K562 (cell line): Measurements from ENCODE around the gene HAUS5. TPM values are rescaled to one million over a fixed set of nuclear protein-coding genes. Genes with fewer than 3 reads are reported as not detected.

Experiments
- CXXC5 ChIP-seq: fragments of 250-450 bp; sonication (Bioruptor Pico); IDR thresholded peaks from 2 replicates; pipeline ENCODE4 v1.8.0; 2022; ENCODE audit warnings: inconsistent platforms, mild to moderate bottlenecking, moderate library complexity
- ESRRA ChIP-seq: fragments of 450-650 bp; IDR thresholded peaks from 2 replicates; pipeline ENCODE4 v1.6.1; 2014; ENCODE audit warnings: low read depth, mild to moderate bottlenecking, moderate library complexity, borderline replicate concordance
- FOXK1 ChIP-seq: sonication (generic); formaldehyde crosslinking; IDR thresholded peaks from 2 replicates; pipeline ENCODE4 v1.8.0; 2022; ENCODE audit warnings: missing genetic modification reagents, mild to moderate bottlenecking, borderline replicate concordance
- FOXM1 ChIP-seq, 2 experiments: fragments of 450-650 bp in 1 of 2; sonication (generic) in 1 of 2; formaldehyde crosslinking in 1 of 2; IDR thresholded peaks; 2 replicates each; pipeline versions ENCODE4 v1.6.1 to v1.9.0; 2017 to 2022; ENCODE audit warnings: low read depth in 2 of 2, mild to moderate bottlenecking in 2 of 2, missing genetic modification reagents in 1 of 2, moderate library complexity in 1 of 2
- GABPB1 ChIP-seq: sonication (generic); formaldehyde crosslinking; IDR thresholded peaks from 2 replicates; pipeline ENCODE4 v1.8.0; 2022; ENCODE audit warnings: mild to moderate bottlenecking, missing genetic modification reagents
- RFX5 ChIP-seq: IDR thresholded peaks from 2 replicates; pipeline ENCODE4 v1.6.1; 2011; ENCODE audit warnings: low read depth, mild to moderate bottlenecking, improper control_type of control experiment, low read length
- SMARCA4 ChIP-seq: fragments of 450-650 bp; IDR thresholded peaks from 2 replicates; pipeline ENCODE4 v1.6.1; 2016
- TAF9B ChIP-seq: fragments of 450-650 bp; IDR thresholded peaks from 2 replicates; pipeline ENCODE4 v1.6.1; 2018; ENCODE audit warnings: mild to moderate bottlenecking; ENCODE audit not compliant: partially characterized antibody
- TBL1XR1 ChIP-seq, 2 experiments: IDR thresholded peaks; 2 replicates each; pipeline ENCODE4 v1.6.1; 2012; ENCODE audit warnings: improper control_type of control experiment in 2 of 2, low read length in 2 of 2, mild to moderate bottlenecking in 1 of 2
- TGIF2 ChIP-seq: sonication (generic); formaldehyde crosslinking; IDR thresholded peaks from 2 replicates; pipeline ENCODE4 v1.8.1; 2022; ENCODE audit warnings: mild to moderate bottlenecking, missing genetic modification reagents, moderate library complexity
- TOE1 ChIP-seq, 2 experiments: fragments of 450-650 bp in 1 of 2; sonication (generic) in 1 of 2; formaldehyde crosslinking in 1 of 2; IDR thresholded peaks; 2 replicates each; pipeline versions ENCODE4 v1.7.1 to v1.8.0; 2016 to 2022; ENCODE audit warnings: borderline replicate concordance in 2 of 2, mild to moderate bottlenecking in 2 of 2, antibody characterized with exemption in 1 of 2, inconsistent platforms in 1 of 2, low read depth in 1 of 2, missing genetic modification reagents in 1 of 2, moderate library complexity in 1 of 2
- ZBED1 ChIP-seq: IDR thresholded peaks from 2 replicates; pipeline ENCODE4 v1.6.1; 2014
- ZBTB7A ChIP-seq: IDR thresholded peaks from 2 replicates; pipeline ENCODE4 v1.6.1; 2011; ENCODE audit warnings: low read depth, mild to moderate bottlenecking, low read length, moderate library complexity, borderline replicate concordance; ENCODE audit not compliant: control insufficient read depth
- ZFPM2 ChIP-seq: fragments of 250-450 bp; sonication (Bioruptor Pico); IDR thresholded peaks from 2 replicates; pipeline ENCODE4 v1.5.1; 2022; ENCODE audit warnings: mild to moderate bottlenecking
- ZNF134 ChIP-seq: fragments of 250-450 bp; sonication (Bioruptor Pico); conservative IDR thresholded peaks from 2 replicates; pipeline ENCODE4 v1.4.0; 2020
- polyA plus RNA-seq, 8 experiments: library from polyadenylated mRNA; depleted of rRNA in 4 of 8; stranded (reverse) in 5 of 8; unstranded in 3 of 8; fragments of >200 nt; fragmentation: Nextera tagmentation in 2 of 8; fragmentation: Illumina TruSeq in 1 of 8; extraction: Ambion mirVana in 2 of 8; extraction: Trizol in 1 of 8; gene quantifications; 2 replicates each; pipeline versions ENCODE4 v1.2.1 to v1.2.3, GENCODE V29; 2011 to 2014; ENCODE audit warnings: inconsistent platforms in 1 of 8, missing spikeins in 1 of 8
- total RNA-seq, 7 experiments: library from RNA; depleted of rRNA in 6 of 7; stranded (reverse); fragments of >200 nt in 6 of 7; fragmentation: Illumina TruSeq in 2 of 7; extraction: Trizol in 2 of 7; gene quantifications; 2 replicates each; pipeline versions ENCODE4 v1.2.1 to v1.2.3, GENCODE V29; 2011 to 2021; ENCODE audit warnings: low replicate concordance in 1 of 7
- TF ChIP-seq, protein P1 (sequence below): fragments of 450-650 bp; IDR thresholded peaks from 2 replicates; pipeline ENCODE4 v1.7.1; 2018; ENCODE audit warnings: mild to moderate bottlenecking, low read depth; ENCODE audit not compliant: partially characterized antibody
- TF ChIP-seq, protein P2 (sequence below), 2 experiments: IDR thresholded peaks; 2 replicates each; pipeline ENCODE4 v1.6.1; 2012; ENCODE audit warnings: improper control_type of control experiment in 2 of 2, low read depth in 2 of 2, low read length in 2 of 2, borderline replicate concordance in 1 of 2
- TF ChIP-seq, protein P3 (sequence below): sonication (generic); formaldehyde crosslinking; IDR thresholded peaks from 2 replicates; pipeline ENCODE4 v1.8.0; 2022; ENCODE audit warnings: mild to moderate bottlenecking, missing genetic modification reagents, borderline replicate concordance

The HAUS5 gene
- total and polyA plus RNA-seq, 9 of the 15 experiments (the other 6 are each of a cell fraction or from before 2014, with no cell fraction given), result 3.5 to 41.3 (median 14.2) TPM

DNA sequence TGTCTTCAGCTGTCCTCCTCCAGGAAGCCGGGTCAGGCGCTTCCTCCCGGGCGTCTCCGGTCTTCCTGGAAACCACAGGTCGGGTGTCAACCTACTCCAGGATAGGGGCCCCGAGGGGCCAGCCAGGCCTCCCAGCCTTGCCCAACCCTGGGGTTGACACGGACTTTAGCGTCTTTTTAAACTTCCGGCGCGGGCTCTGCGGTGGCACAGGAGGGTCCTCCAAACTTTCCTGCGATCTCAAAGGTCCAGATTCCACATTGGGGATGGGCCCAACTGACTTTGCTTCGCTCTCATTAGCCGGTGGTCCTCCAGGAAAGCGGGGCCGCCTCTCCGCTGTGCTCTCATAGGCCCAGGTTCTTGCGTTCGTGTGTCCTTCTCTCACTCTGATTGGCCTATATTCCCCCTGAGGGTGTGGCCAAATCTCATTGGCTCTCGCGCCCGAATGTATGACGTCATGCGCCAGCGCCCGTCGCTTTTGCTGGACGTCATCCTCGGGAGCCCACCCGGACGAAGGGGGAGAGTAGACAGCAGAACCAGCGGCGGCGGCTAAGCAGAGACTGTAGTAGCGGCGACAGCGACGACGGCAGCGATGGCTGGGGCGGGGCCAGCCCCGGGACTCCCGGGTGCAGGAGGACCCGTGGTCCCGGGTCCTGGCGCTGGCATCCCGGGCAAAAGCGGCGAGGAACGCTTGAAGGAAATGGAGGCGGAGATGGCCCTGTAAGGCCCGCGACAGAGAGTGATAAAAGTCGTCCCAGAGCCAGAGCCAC is 16.2 kb downstream of the HAUS5 start, which contains the start of gene RBM42 (continued):
- TF ChIP-seq, protein P1, sequence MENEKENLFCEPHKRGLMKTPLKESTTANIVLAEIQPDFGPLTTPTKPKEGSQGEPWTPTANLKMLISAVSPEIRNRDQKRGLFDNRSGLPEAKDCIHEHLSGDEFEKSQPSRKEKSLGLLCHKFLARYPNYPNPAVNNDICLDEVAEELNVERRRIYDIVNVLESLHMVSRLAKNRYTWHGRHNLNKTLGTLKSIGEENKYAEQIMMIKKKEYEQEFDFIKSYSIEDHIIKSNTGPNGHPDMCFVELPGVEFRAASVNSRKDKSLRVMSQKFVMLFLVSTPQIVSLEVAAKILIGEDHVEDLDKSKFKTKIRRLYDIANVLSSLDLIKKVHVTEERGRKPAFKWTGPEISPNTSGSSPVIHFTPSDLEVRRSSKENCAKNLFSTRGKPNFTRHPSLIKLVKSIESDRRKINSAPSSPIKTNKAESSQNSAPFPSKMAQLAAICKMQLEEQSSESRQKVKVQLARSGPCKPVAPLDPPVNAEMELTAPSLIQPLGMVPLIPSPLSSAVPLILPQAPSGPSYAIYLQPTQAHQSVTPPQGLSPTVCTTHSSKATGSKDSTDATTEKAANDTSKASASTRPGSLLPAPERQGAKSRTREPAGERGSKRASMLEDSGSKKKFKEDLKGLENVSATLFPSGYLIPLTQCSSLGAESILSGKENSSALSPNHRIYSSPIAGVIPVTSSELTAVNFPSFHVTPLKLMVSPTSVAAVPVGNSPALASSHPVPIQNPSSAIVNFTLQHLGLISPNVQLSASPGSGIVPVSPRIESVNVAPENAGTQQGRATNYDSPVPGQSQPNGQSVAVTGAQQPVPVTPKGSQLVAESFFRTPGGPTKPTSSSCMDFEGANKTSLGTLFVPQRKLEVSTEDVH, result peak; percentile 97
- 0 out of 2 replicates have a peak, but pooled peaks have one; percentile 25 for TF ChIP-seq ZFPM2 (CRISPR knock-in tag)
- TF ChIP-seq, protein P2, sequence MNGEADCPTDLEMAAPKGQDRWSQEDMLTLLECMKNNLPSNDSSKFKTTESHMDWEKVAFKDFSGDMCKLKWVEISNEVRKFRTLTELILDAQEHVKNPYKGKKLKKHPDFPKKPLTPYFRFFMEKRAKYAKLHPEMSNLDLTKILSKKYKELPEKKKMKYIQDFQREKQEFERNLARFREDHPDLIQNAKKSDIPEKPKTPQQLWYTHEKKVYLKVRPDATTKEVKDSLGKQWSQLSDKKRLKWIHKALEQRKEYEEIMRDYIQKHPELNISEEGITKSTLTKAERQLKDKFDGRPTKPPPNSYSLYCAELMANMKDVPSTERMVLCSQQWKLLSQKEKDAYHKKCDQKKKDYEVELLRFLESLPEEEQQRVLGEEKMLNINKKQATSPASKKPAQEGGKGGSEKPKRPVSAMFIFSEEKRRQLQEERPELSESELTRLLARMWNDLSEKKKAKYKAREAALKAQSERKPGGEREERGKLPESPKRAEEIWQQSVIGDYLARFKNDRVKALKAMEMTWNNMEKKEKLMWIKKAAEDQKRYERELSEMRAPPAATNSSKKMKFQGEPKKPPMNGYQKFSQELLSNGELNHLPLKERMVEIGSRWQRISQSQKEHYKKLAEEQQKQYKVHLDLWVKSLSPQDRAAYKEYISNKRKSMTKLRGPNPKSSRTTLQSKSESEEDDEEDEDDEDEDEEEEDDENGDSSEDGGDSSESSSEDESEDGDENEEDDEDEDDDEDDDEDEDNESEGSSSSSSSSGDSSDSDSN (IDR thresholded peaks at IDR 0.05; ENCODE audit: borderline replicate concordance in 1 of 2, low read depth in 2 of 2, low read length in 2 of 2), result peak in 1 of 2 experiments; percentile 56; a peak in 1 of 4 replicates
- peak; percentile 42; the same call in 1 of the 2 replicates for TF ChIP-seq ESRRA
- peak; percentile 67; the same call in 1 of the 2 replicates for TF ChIP-seq TOE1 (IDR thresholded peaks at IDR 0.05; ENCODE audit: borderline replicate concordance)
- TF ChIP-seq TOE1 (CRISPR knock-in tag; IDR thresholded peaks at IDR 0.05; ENCODE audit: borderline replicate concordance, low read depth), result no peak
- TF ChIP-seq ZBTB7A, result peak; percentile 76; the same call in 1 of the 2 replicates
- no peak for TF ChIP-seq ZNF134 (CRISPR knock-in tag)
- TF ChIP-seq TAF9B, result peak; percentile 75
- no peak for TF ChIP-seq TGIF2 (CRISPR knock-in tag)
- TF ChIP-seq FOXM1 (IDR thresholded peaks at IDR 0.05; ENCODE audit: low read depth), result peak; percentile 72
- TF ChIP-seq FOXM1 (CRISPR knock-in tag; IDR thresholded peaks at IDR 0.05; ENCODE audit: low read depth), result no peak
- TF ChIP-seq FOXK1 (CRISPR knock-in tag), result 0 out of 2 replicates have a peak, but pooled peaks have one; percentile 74
- TF ChIP-seq RFX5, result peak; percentile 84
- TF ChIP-seq SMARCA4, result no peak
- TF ChIP-seq TBL1XR1 (IDR thresholded peaks at IDR 0.05; ENCODE audit: low read length in 2 of 2), result peak in 1 of 2 experiments; percentile 100; a peak in 2 of 4 replicates
- TF ChIP-seq, protein P3, sequence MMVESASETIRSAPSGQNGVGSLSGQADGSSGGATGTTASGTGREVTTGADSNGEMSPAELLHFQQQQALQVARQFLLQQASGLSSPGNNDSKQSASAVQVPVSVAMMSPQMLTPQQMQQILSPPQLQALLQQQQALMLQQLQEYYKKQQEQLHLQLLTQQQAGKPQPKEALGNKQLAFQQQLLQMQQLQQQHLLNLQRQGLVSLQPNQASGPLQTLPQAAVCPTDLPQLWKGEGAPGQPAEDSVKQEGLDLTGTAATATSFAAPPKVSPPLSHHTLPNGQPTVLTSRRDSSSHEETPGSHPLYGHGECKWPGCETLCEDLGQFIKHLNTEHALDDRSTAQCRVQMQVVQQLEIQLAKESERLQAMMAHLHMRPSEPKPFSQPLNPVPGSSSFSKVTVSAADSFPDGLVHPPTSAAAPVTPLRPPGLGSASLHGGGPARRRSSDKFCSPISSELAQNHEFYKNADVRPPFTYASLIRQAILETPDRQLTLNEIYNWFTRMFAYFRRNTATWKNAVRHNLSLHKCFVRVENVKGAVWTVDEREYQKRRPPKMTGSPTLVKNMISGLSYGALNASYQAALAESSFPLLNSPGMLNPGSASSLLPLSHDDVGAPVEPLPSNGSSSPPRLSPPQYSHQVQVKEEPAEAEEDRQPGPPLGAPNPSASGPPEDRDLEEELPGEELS (CRISPR knock-in tag), result peak; percentile 58; the same call in 1 of the 2 replicates
- TF ChIP-seq ZBED1, result 0 out of 2 replicates have a peak, but pooled peaks have one; percentile 19
- peak; percentile 70 for TF ChIP-seq GABPB1 (CRISPR knock-in tag)
- TF ChIP-seq CXXC5 (CRISPR knock-in tag), result peak; percentile 97
